ENCODE measurements around the gene ADAMTS19. TPM values are rescaled to one million over a fixed set of nuclear protein-coding genes. Genes with fewer than 3 reads are reported as not detected.
A peak's percentile ranks its signal among the peaks of the same experiment; 100 is the strongest.
"Not testable (repeated sequence)": the region's sequence is repeated elsewhere in the genome, so short reads cannot be mapped to it uniquely, and the experiment has no call there.

Gene ADAMTS19
- total RNA-seq, 2 experiments from 2014 or later, result not detected

DNA sequence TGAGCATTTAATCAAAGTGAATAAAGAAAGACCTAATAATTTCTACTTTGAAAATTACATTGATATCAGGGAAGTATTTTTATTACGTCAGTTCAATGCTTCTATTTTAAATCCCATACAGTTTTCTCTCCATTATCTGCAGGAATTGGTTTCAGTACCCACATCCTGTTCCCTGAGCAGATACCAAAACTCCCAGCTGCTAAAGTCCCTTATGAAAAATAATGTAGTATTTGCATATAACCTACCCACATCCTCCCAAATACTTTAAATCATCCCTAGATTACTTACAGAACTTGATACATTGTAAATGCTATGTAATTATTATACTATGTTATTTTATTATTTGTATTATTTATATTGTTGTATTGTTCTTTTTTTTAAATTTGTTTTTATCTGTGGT lies 162.4 kb downstream of the ADAMTS19 start:
- DNase-seq (no peak), ATAC-seq (no peak)
- Mint-ChIP-seq H3K4me1 (ENCODE audit: low read depth) (no peaks in the 10 kb centered on the region), H3K27ac (no peak overlapping the region), H3K27me3 (ENCODE audit: low read depth) (no peaks in the 10 kb centered on the region), H3K4me3 (no peak overlapping the region), H3K36me3 (ENCODE audit: low read depth) (no peaks in the 10 kb centered on the region), H3K9me3 (ENCODE audit: insufficient read depth) (peaks cover 8% of the 10 kb centered on the region)
- ChIA-PET CTCF (no interaction called here), POLR2A (no interaction called here)

DNA sequence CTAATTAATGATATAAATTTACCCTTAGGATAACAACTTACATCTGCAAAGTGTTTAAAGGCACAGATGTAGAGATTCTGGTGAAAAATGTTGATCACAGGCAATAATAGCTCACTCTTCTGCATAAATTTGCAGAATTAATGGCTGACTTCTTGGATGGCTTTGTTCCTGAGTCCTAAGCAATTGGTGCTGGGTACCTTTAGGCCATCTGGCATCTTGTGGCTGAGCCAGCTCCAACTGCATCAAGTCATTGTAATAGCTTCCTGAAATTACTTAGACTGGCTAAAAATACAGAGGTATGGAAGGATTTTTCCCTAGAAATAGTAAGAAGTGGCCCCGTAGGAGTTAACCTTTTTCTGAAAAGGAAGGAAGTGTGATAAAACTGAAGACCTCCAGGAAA lies 169.5 kb downstream of the ADAMTS19 start:
- Mint-ChIP-seq H3K27ac (no peak overlapping the region), H3K9me3 (ENCODE audit: insufficient read depth) (peaks cover 8% of the 10 kb centered on the region), H3K36me3 (ENCODE audit: low read depth) (no peaks in the 10 kb centered on the region), H3K4me3 (no peak overlapping the region), H3K27me3 (ENCODE audit: low read depth) (no peaks in the 10 kb centered on the region), H3K4me1 (ENCODE audit: low read depth) (no peaks in the 10 kb centered on the region)
- DNase-seq (no peak), ATAC-seq (no peak)
- POLR2A ChIA-PET, result no interaction called here
- CTCF ChIA-PET, result no interaction called here

DNA sequence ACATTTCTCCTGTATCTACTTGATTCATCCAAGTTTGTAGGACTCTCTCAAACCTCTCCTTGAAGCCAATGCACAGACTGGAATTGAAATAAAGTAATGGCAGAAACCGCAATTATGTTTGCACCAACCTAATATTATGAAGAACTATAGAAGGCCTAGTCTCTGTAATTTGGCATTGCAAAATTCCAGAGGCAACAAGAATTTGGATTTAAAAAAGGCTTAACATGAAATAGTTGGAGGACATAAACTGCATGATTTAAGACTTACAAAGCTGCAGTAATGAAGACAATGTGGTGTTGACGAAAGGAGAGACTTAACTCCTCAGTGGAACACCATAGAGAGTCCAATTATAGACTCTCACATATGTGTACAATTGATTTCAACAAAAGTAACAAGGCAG lies 170.0 kb downstream of the ADAMTS19 start:
- ATAC-seq, result no peak
- no peaks in the 10 kb centered on the region for H3K27me3 Mint-ChIP-seq (ENCODE audit: low read depth)
- H3K9me3 Mint-ChIP-seq (ENCODE audit: insufficient read depth), result peaks cover 4% of the 10 kb centered on the region
- H3K4me1 Mint-ChIP-seq (ENCODE audit: low read depth), result no peaks in the 10 kb centered on the region
- DNase-seq, result no peak
- ChIA-PET POLR2A (no interaction called here), CTCF (no interaction called here)
- H3K4me3 Mint-ChIP-seq, result no peak overlapping the region
- H3K27ac Mint-ChIP-seq, result no peak overlapping the region
- no peaks in the 10 kb centered on the region for H3K36me3 Mint-ChIP-seq (ENCODE audit: low read depth)

DNA sequence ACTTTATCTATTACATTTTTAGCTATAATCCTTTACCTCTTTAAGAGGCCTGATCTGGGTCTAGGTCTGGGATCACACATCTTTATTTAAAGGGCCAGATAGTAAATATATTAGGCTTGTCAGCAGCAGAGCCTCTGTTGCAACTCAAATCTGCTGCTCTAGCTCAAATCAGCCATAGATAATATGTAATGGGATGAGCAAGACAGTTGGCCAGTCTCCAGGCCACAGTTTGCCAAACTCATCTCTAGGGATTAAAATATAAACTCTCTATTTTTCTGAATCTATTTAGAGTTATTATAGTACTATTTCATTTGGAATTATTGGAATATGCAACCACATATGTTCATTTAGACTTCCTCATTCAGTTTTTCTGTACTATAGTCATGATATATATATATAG lies 171.9 kb downstream of the ADAMTS19 start:
- Mint-ChIP-seq H3K9me3 (ENCODE audit: insufficient read depth) (peaks cover 4% of the 10 kb centered on the region), H3K27me3 (ENCODE audit: low read depth) (no peaks in the 10 kb centered on the region), H3K36me3 (ENCODE audit: low read depth) (no peaks in the 10 kb centered on the region), H3K4me3 (no peak overlapping the region), H3K27ac (no peak overlapping the region), H3K4me1 (ENCODE audit: low read depth) (no peaks in the 10 kb centered on the region)
- DNase-seq, result no peak
- POLR2A ChIA-PET, result no interaction called here
- CTCF ChIA-PET, result no interaction called here
- no peak for ATAC-seq

DNA sequence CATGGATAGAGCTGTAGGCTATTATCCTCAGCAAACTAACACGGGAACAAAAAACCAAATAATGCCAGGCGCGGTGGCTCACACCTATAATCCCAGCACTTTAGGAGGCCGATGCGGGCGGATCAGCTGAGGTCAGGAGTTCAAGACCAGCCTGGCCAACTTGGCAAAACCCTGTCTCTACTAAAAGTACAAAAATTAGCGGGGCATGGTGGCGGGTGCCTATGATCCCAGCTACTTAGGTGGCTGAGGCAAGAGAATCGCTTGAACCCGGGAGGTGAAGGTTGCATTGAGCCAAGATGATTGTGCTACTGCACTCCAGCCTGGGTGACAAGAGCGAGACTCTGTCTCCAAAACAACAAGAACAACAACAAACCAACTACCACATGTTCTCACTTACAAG lies 177.4 kb downstream of the ADAMTS19 start:
- ATAC-seq; H3K4me1 Mint-ChIP-seq (ENCODE audit: low read depth); H3K36me3 Mint-ChIP-seq (ENCODE audit: low read depth); H3K9me3 Mint-ChIP-seq (ENCODE audit: insufficient read depth); CTCF ChIA-PET; DNase-seq; H3K27ac Mint-ChIP-seq; H3K4me3 Mint-ChIP-seq; POLR2A ChIA-PET; H3K27me3 Mint-ChIP-seq (ENCODE audit: low read depth): not testable (repeated sequence)

DNA sequence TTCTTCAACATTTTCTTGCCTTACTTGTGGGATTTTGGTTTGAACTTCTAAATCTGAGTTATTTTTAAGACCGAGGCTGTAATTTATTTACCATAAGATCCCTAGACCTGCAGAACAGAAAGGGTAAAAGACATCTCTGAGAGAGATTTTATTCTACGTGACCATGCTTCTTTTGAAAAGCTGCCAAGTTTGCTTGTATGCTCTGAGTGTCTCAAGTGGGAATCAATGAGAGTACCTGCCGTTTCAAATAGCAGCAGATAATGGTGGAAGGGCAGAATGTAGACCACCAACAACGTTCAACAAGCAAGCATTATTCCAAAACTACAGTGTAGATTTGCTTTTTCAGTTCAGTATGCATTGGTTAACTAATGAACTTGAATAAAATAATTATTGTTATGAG lies 179.2 kb downstream of the ADAMTS19 start:
- Mint-ChIP-seq H3K36me3 (ENCODE audit: low read depth) (no peaks in the 10 kb centered on the region), H3K9me3 (ENCODE audit: insufficient read depth) (no peaks in the 10 kb centered on the region), H3K4me3 (no peak overlapping the region), H3K4me1 (ENCODE audit: low read depth) (no peaks in the 10 kb centered on the region), H3K27me3 (ENCODE audit: low read depth) (no peaks in the 10 kb centered on the region), H3K27ac (no peak overlapping the region)
- ChIA-PET POLR2A (no interaction called here), CTCF (no interaction called here)
- ATAC-seq (no peak), DNase-seq (no peak)

DNA sequence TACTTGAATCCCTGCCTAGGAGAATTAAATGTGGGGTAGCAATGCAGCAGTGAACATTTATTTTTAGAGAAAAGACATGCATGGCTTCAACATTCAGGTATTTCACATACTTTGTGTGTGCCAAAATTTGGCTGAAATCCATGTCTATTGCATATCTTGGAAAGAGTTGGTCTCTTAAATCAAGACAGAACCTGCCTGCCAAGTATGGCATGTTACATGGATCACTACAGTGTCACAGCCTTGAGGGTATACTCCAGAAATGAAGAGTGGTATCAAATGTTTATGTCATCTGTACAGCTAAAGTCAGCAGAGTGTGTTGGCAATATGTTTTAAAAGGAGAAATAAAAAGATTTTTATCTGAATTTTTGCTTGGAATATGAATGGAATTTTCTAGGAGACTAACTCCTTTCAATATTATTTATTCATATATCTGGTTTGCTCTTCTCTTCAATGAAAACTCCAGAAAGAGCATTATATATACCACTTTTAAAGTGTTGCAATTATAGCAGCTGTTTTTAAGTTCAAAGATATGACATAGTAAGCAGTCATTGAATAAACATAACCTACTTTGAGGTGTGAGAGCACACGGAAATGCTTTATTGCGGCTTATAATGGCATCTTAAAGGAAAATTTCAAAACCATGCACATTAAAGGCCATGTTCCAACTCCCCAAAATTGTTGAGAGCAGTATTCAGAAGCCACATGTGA lies 192.4 kb downstream of the ADAMTS19 start:
- Mint-ChIP-seq H3K4me3 (no peak overlapping the region), H3K9me3 (ENCODE audit: insufficient read depth) (no peaks in the 10 kb centered on the region), H3K27me3 (ENCODE audit: low read depth) (no peaks in the 10 kb centered on the region), H3K36me3 (ENCODE audit: low read depth) (no peaks in the 10 kb centered on the region), H3K4me1 (ENCODE audit: low read depth) (no peaks in the 10 kb centered on the region), H3K27ac (no peak overlapping the region)
- POLR2A ChIA-PET, result no interaction called here
- DNase-seq, result no peak
- ATAC-seq, result no peak
- CTCF ChIA-PET, result no interaction called here

DNA sequence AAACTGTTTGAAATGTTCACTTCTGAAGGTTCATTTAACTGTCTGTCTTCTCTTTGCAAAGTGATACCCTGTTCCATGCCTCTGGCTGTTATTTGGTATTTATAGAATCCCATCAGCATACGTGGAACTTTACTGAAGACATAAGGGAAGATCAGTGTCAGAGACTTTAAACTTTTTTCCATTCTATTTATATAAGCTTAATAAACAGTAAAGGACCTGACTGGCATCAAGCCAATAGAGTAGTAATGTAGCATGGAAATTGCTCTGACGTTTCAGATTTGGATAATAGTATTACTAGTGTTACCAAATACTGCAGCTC lies 192.9 kb downstream of the ADAMTS19 start:
- H3K36me3 Mint-ChIP-seq (ENCODE audit: low read depth), result no peaks in the 10 kb centered on the region

DNA sequence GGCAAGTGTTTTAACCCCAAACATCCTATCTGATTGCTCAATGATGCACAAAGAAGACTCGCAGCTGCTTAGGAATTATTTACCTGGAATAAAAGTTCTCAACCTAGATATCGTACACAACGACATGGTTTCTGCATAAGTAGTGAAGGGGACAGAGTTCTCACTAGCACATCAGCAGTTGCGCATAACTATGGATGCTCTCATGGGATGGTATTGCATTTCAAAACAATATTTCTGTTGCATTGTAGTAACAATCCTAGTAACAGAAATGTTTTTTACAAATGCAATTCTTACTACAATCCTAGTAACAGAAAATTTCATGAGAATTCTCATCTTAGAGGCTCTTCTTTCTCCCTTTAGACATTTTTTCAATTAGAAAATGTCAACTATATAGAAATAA lies 193.3 kb downstream of the ADAMTS19 start:
- no peaks in the 10 kb centered on the region for H3K27me3 Mint-ChIP-seq (ENCODE audit: low read depth)
- H3K4me1 Mint-ChIP-seq (ENCODE audit: low read depth), result no peaks in the 10 kb centered on the region
- DNase-seq (no peak), ATAC-seq (no peak)
- no peaks in the 10 kb centered on the region for H3K9me3 Mint-ChIP-seq (ENCODE audit: insufficient read depth)
- no peak overlapping the region for H3K4me3 Mint-ChIP-seq
- ChIA-PET POLR2A (no interaction called here), CTCF (no interaction called here)
- no peak overlapping the region for H3K27ac Mint-ChIP-seq
- H3K36me3 Mint-ChIP-seq (ENCODE audit: low read depth), result no peaks in the 10 kb centered on the region

More for the DNA sequence above, 192.9 kb downstream of the ADAMTS19 start:
- no peaks in the 10 kb centered on the region for H3K4me1 Mint-ChIP-seq (ENCODE audit: low read depth)
- DNase-seq (no peak), ATAC-seq (no peak)
- H3K9me3 Mint-ChIP-seq (ENCODE audit: insufficient read depth), result no peaks in the 10 kb centered on the region
- POLR2A ChIA-PET, result no interaction called here
- no peak overlapping the region for H3K27ac Mint-ChIP-seq
- no peak overlapping the region for H3K4me3 Mint-ChIP-seq
- CTCF ChIA-PET, result no interaction called here
- H3K27me3 Mint-ChIP-seq (ENCODE audit: low read depth), result no peaks in the 10 kb centered on the region

DNA sequence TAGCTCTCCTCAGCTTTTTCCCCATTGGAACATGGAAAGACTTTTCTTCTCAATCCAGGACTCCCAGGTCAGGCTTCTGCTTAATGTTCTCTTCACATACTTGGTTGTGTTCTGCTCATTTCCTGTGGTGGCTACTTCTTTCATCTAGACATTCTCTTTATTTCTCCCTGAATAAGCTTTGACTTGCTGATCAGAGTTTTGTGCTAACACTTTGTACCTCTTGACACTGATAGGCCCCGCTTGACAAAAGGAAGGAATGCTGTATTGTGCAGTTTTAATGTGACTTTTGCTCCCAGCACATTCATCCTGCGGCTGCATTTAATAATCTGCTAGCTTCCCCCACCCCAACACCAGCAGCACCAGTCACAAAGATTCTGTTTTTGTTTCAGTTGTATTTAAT lies 196.9 kb downstream of the ADAMTS19 start:
- POLR2A ChIA-PET, result no interaction called here
- no peaks in the 10 kb centered on the region for H3K9me3 Mint-ChIP-seq (ENCODE audit: insufficient read depth)
- no peak overlapping the region for H3K27ac Mint-ChIP-seq
- CTCF ChIA-PET, result no interaction called here
- DNase-seq, result no peak
- H3K27me3 Mint-ChIP-seq (ENCODE audit: low read depth), result no peaks in the 10 kb centered on the region
- no peaks in the 10 kb centered on the region for H3K4me1 Mint-ChIP-seq (ENCODE audit: low read depth)
- ATAC-seq, result no peak
- H3K36me3 Mint-ChIP-seq (ENCODE audit: low read depth), result no peaks in the 10 kb centered on the region
- H3K4me3 Mint-ChIP-seq, result no peak overlapping the region

DNA sequence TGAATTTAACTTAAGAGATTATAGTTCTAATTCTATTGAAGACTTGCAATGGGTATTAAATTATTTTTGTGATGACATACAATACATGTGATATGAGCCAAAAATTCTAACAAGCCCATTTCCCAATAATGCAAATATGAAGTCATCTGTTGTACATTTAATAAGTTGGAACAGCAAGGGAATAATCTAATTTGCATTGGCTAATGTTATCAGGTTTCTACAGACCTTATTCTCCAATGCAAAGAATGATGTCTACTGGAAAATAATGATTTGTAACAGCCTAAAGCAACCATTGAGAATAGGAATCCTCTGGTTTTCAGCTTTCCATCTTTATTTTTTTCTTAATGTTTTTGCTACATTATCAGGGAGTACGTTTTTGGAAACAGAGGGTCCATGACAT lies 198.7 kb downstream of the ADAMTS19 start:
- POLR2A ChIA-PET, result no interaction called here
- Mint-ChIP-seq H3K4me1 (ENCODE audit: low read depth) (no peaks in the 10 kb centered on the region), H3K4me3 (no peak overlapping the region), H3K36me3 (ENCODE audit: low read depth) (no peaks in the 10 kb centered on the region), H3K27ac (no peak overlapping the region), H3K27me3 (ENCODE audit: low read depth) (no peaks in the 10 kb centered on the region), H3K9me3 (ENCODE audit: insufficient read depth) (no peaks in the 10 kb centered on the region)
- no peak for DNase-seq
- CTCF ChIA-PET, result no interaction called here
- ATAC-seq, result no peak

DNA sequence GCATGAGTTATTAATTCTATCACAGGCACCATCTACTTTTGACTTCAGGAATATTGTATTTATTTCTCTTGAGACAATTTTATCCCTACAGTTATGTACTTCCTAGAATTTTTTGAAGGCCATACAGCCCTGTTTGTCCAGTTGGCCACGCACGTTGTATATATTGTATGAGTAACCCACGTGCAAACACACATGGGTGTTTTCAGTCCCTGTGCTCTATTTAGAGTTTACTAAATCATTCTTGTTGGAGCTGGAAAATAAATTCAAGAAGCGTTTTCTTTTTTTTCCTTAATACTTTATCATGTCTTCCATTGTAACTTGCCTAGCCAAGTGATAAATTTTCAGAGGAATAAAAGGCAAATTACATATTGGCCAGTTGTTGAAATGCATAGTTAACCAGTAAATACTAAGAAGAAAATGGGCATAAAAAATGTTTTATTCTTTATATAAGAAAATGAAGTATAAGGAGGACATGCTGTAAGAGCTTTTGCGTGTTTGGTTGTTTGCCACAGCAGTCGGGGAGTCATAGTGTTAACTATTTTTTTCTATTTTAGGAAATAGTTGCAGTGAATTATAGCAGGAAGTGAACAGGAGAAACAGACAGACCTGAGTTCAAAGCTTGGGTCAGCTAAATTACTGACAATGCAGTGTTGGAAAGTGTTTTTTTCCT lies 201.4 kb downstream of the ADAMTS19 start:
- H3K4me3 Mint-ChIP-seq, result no peak overlapping the region
- ATAC-seq (no peak), DNase-seq (no peak)
- ChIA-PET CTCF (no interaction called here), POLR2A (no interaction called here)
- H3K27me3 Mint-ChIP-seq (ENCODE audit: low read depth), result no peaks in the 10 kb centered on the region
- H3K9me3 Mint-ChIP-seq (ENCODE audit: insufficient read depth), result no peaks in the 10 kb centered on the region
- no peaks in the 10 kb centered on the region for H3K4me1 Mint-ChIP-seq (ENCODE audit: low read depth)
- H3K27ac Mint-ChIP-seq, result no peak overlapping the region
- H3K36me3 Mint-ChIP-seq (ENCODE audit: low read depth), result no peaks in the 10 kb centered on the region

- DNase-seq, result peak; percentile 48
- Mint-ChIP-seq H3K36me3 (ENCODE audit: low read depth) (no peaks in the 10 kb centered on the region), H3K4me1 (ENCODE audit: low read depth) (no peaks in the 10 kb centered on the region), H3K4me3 (no peak overlapping the region), H3K9me3 (ENCODE audit: insufficient read depth) (no peaks in the 10 kb centered on the region), H3K27ac (no peak overlapping the region), H3K27me3 (ENCODE audit: low read depth) (no peaks in the 10 kb centered on the region)
- CTCF ChIA-PET, result interaction anchor here (1.0 to 1.4 kb wide), 4 partner anchors 9 to 28 kb away, joined by 3 to 6 read pairs (median 4); no protein-coding TSS in a partner anchor
- POLR2A ChIA-PET, result no interaction called here
- ATAC-seq, result no peak
Measured at GRCh38 chr5:129664336-129664937, 204.3 kb downstream of the ADAMTS19 start.
